NK-92 (cell line): ENCODE results near the gene SLC4A4.

Experiments
- DNase-seq: peaks from one replicate; lab custom pipeline; 2025; ENCODE audit not compliant: unreplicated experiment; lab: John Stamatoyannopoulos, UW

The SLC4A4 gene

DNA sequence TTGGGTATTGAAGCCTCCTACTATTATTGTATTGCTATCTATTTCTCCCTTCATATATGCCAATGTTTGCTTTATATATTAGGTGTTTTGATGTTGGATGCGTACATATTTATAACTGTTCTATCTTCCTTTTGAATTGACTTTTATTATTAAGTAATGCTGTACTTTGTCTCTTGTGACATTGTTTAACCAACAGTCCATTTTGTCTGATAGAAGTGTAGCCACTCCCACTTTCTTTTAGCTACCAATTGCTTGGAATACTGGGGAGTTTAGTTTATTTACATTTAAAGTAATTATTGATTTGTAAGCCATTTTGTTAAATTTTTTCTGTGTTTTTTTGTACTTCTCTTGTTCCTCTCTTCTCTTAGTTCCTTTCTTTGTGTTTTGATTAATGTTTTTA is 249.2 kb downstream of the SLC4A4 start:
- no peak for DNase-seq

DNA sequence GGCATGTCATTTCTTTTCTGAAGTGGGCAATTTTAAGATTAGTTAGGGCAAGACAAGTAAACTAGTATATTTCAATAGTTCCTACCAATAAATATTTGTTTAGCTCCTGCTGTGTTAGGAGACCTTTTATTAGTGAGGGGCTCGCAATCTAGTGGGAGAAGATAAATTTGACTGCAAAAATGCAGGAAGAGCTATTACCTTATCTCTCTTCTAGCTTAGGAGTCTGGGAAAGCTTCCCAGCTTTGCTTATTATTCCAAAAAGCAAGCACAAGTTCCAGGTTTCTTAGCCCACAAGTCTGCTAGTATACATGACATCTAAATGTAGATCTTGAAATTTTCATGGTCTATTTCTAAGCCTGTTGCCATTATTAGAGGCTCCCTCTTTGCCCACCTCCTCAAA is 254.0 kb downstream of the SLC4A4 start:
- DNase-seq, result no peak

GRCh38 chr4:71593311-71593710 is 254.5 kb downstream of the SLC4A4 start:
- no peak for DNase-seq

GRCh38 chr4:71595576-71596108 is 256.8 kb downstream of the SLC4A4 start:
- no peak for DNase-seq

GRCh38 chr4:71599578-71599977 is 260.8 kb downstream of the SLC4A4 start:
- no peak for DNase-seq

- no peak for DNase-seq
Measured at GRCh38 chr4:71602289-71602900, 263.6 kb downstream of the SLC4A4 start.

GRCh38 chr4:71604785-71605184 is 266.0 kb downstream of the SLC4A4 start:
- DNase-seq, result no peak

DNA sequence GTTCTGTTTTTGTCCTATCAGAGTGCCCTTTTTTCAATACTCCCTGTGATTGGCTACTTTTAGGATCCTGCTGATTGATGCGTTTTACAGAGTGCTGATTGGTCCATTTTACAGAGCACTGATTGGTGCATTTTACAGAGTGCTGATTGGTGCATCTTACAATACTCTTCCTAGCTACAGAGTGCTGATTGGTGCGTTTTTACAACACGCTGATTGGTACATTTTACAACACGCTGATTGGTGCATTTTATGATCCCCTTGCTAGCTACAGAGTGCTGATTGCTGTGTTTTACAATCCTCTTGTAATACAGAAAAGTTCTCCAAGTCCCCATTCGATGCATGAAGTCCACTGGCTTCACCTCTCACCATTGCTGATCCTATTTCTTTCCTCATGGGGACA is 268.3 kb downstream of the SLC4A4 start:
- DNase-seq, result no peak

DNA sequence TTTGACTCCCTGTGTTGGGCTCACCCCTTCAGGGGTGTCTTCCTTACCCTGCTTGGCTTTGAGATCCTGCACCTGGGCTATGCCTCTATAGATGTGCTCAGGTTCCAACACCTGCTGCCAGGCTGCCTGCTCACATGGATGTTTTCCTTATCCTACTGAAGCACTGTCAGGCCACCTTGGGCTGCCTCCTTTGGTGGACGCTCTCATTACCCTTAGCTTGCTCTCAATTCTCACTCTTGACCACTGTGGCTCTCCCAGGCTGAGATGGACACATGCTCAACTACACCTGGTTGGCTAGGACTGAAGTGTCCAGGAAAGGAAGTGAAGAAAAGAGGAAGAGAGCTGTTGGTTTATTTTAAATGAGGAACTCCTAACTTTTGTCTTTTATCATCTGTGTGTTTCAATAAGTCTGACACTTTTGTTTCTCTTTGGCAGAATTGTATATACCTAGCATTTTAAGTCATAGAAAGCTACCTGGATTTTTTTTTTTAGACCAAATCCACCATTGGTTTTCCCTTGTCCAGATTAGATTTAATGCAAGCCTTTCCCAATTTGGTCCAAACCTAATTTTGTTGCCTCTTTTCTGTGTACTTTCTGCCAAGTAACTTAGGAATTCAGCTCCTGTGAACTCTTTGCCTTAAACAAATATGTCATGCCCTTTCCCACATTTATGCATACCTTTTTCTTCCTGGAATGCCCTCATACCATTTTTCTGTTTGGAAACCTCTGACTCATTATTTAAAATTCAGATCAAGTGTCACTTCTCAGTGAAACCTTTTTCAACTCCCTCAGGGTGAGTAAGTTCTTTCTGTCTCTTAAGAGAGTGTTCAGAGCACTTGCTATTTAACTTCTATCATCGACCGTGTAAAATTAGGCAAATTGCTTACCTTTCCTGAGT is 269.2 kb downstream of the SLC4A4 start:
- DNase-seq, result no peak

DNA sequence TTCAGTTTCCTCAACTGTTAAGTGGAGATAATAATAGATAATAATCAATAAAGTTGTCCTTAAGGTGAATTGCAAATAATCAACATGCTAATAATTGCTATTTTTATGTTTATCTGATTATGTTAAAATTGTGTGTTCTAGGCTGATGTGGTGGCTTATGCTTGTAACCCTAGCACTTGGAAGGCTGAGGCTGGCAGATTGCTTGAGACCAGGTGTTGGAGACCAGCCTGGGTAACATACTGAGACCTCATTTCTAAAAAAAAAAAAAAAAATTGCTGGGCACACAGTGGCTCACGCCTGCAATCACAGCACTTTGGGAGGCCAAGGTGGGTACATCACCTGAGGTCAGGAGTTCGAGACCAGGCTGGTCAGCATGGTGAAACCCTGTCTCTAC is 269.9 kb downstream of the SLC4A4 start:
- no peak for DNase-seq

GRCh38 chr4:71609167-71609566 is 270.3 kb downstream of the SLC4A4 start:
- no peak for DNase-seq

GRCh38 chr4:71609651-71610050 is 270.8 kb downstream of the SLC4A4 start:
- no peak for DNase-seq

DNA sequence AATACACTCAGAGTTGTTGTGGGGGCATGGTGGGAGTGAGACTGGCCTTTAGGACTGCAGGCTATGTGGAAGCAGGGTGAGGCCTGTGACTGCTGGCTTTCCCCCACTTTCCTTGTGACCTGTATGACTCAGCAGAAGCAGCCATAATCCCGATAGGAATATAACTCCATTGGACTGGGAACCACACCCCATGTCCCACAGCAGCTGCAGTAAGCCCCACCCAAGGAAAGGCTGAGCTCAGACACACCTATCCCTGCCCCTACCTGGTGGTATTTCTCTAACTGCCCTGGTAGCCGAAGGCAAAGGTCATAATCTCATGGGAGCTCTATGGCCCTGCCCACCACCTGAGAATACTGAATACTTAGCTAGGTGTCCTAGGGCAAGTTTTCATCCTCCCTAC is 275.8 kb downstream of the SLC4A4 start:
- DNase-seq, result no peak

DNA sequence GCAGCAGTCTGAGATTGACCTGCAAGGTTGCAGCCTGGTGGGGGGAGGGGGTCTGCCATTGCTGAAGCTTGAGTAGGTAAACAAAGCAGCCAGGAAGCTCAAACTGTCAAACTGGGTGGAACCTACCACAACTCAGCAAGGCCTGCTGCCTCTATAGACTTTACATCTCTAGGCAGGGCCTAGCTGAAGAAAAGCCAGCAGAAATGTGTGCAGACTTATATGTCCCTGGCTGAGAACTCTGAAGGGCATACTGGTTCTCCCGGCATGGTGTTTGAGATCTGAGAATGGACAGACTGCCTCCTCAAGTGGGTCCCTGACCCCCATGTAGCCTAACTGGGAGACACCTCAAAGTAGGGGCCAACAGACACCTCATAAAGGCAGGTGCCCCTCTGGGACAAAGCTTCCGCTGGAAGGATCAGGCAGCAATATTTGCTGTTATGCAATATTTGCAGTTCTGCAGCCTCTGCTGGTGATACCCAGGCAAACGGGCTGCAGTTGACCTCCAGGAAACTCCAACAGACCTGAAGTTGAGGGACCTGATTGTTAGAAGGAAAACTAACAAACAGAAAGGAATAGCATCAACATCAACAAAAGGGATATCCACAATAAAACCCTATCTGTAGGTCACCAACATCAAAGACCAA is 277.5 kb downstream of the SLC4A4 start:
- no peak for DNase-seq
